HepG2 (cell line): Measurements from ENCODE around the gene TMEM106B. TPM values are rescaled to one million over a fixed set of nuclear protein-coding genes. Genes with fewer than 3 reads are reported as not detected.

Experiments
- ATAC-seq: fragments of 200-7000 bp; cut with Tn5 transposase; 3 replicates; pipeline ENCODE4 v1.9.1; 2020; ENCODE audit warnings: mild to moderate bottlenecking, moderate library complexity
- BruUV-seq: library from RNA; stranded (reverse); fragments of 400-500 nt; replicated peaks from 2 replicates; lab custom pipeline; 2021; lab: Mats Ljungman, UMichigan
- CTCF ChIA-PET: fragments of 300-600 bp; formaldehyde crosslinking; extraction: SDS; loops from one replicate; lab custom pipeline; 2021; ENCODE audit warnings: low total read pairs, inconsistent platforms, low intra/inter-chr PET ratio; lab: Yijun Ruan, JAX
- POLR2A ChIA-PET: fragments of 350-600 bp; sonication (Branson Sonifier 250); formaldehyde crosslinking; loops from one replicate; lab custom pipeline; 2020; ENCODE audit warnings: antibody characterized with exemption, inconsistent platforms; lab: Yijun Ruan, JAX
- DNase-seq: peaks from one replicate; pipeline ENCODE4 v3.0.0-alpha.2; 2015; ENCODE audit warnings: low spot score
- FAIRE-seq: peaks from 3 replicates; lab custom pipeline; 2011; peaks lifted over from hg19 to GRCh38; lab: Jason Lieb, UNC
- H2AFZ ChIP-seq: one replicate; pipeline ENCODE4 v1.6.1; 2011; ENCODE audit warnings: low read length, inconsistent platforms
- H3K27ac ChIP-seq: fragments of 300-600 bp; 3 replicates; pipeline ENCODE4 v1.8.0; 2011; ENCODE audit warnings: mixed run types, mild to moderate bottlenecking, mixed read lengths, low read length, inconsistent platforms; ENCODE audit not compliant: insufficient read depth; ENCODE audit errors: extremely low read length
- H3K27me3 ChIP-seq, 2 experiments: fragments of 200-600 bp in 1 of 2; 2 replicates in 1 of 2; 3 replicates in 1 of 2; pipeline versions ENCODE4 v1.6.0 to v1.8.0; 2011; ENCODE audit warnings: low read length in 2 of 2, mild to moderate bottlenecking in 2 of 2, moderate library complexity in 2 of 2, inconsistent platforms in 1 of 2; ENCODE audit not compliant: insufficient read depth in 2 of 2, control insufficient read depth in 1 of 2
- H3K36me3 ChIP-seq, 2 experiments: fragments of 200-600 bp in 1 of 2; replicated peaks in 1 of 2; 2 replicates in 1 of 2; 3 replicates in 1 of 2; pipeline versions ENCODE4 v1.5.1 to v1.8.0; 2011; ENCODE audit warnings: low read length in 2 of 2, inconsistent platforms in 1 of 2; ENCODE audit not compliant: insufficient read depth in 2 of 2, control insufficient read depth in 1 of 2
- H3K4me1 ChIP-seq: 2 replicates; pipeline ENCODE4 v1.5.1; 2012; ENCODE audit warnings: low read length, inconsistent platforms; ENCODE audit not compliant: insufficient read depth
- H3K4me2 ChIP-seq: 2 replicates; pipeline ENCODE4 v1.6.0; 2011; ENCODE audit warnings: low read depth, low read length, inconsistent platforms
- H3K4me3 ChIP-seq, 3 experiments: fragments of 200-600 bp in 1 of 3; sonication (generic), shearing (Covaris generic) in 1 of 3; replicated peaks in 1 of 3; 2 replicates each; pipeline ENCODE4 v1.5.1; 2011 to 2016; ENCODE audit warnings: low read length in 3 of 3, inconsistent platforms in 2 of 3, low read depth in 2 of 3, mild to moderate bottlenecking in 2 of 3, control low read depth in 1 of 3, mixed read lengths in 1 of 3; ENCODE audit not compliant: insufficient read depth in 1 of 3
- H3K79me2 ChIP-seq: one replicate; pipeline ENCODE4 v1.6.1; 2011; ENCODE audit warnings: low read length, inconsistent platforms; ENCODE audit not compliant: insufficient read depth
- H3K9ac ChIP-seq: 2 replicates; pipeline ENCODE4 v1.6.0; 2011; ENCODE audit warnings: mild to moderate bottlenecking, low read depth, low read length, inconsistent platforms; ENCODE audit not compliant: insufficient read depth
- H3K9me3 ChIP-seq: 2 replicates; pipeline ENCODE4 v1.5.1; 2012; ENCODE audit warnings: mild to moderate bottlenecking, low read length
- H4K20me1 ChIP-seq: 2 replicates; pipeline ENCODE4 v1.6.0; 2011; ENCODE audit warnings: inconsistent platforms, mild to moderate bottlenecking, low read length, moderate library complexity; ENCODE audit not compliant: insufficient read depth
- AHR ChIP-seq: IDR thresholded peaks from 2 replicates; pipeline ENCODE4 v1.6.1; 2018; ENCODE audit warnings: missing genetic modification reagents, missing compliant biosample characterization
- AKAP8 ChIP-seq: sonication (generic); formaldehyde crosslinking; IDR thresholded peaks from 2 replicates; pipeline ENCODE4 v1.5.1; 2020; ENCODE audit warnings: mild to moderate bottlenecking, missing genetic modification reagents
- BCL6 ChIP-seq: IDR thresholded peaks from 2 replicates; pipeline ENCODE4 v1.6.1; 2016; ENCODE audit warnings: missing genetic modification reagents, missing compliant biosample characterization
- CREB1 ChIP-seq, 2 experiments: fragments of 450-650 bp in 1 of 2; IDR thresholded peaks; 2 replicates each; pipeline ENCODE4 v1.6.1; 2016 to 2017; ENCODE audit warnings: control low read depth in 1 of 2, mild to moderate bottlenecking in 1 of 2, missing compliant biosample characterization in 1 of 2, missing genetic modification characterization in 1 of 2
- FOSL1 ChIP-seq: sonication (generic); formaldehyde crosslinking; IDR thresholded peaks from 2 replicates; pipeline ENCODE4 v1.9.0; 2021; ENCODE audit warnings: missing genetic modification reagents, borderline replicate concordance
- HOXA3 ChIP-seq: sonication (generic); formaldehyde crosslinking; IDR thresholded peaks from 2 replicates; pipeline ENCODE4 v1.5.0; 2020; ENCODE audit warnings: missing genetic modification reagents
- KDM5A ChIP-seq: fragments of 200-600 bp; sonication (generic); IDR thresholded peaks from 2 replicates; pipeline ENCODE4 v1.7.0; 2018; ENCODE audit warnings: antibody characterized with exemption, mild to moderate bottlenecking, low read length, borderline replicate concordance
- MEF2D ChIP-seq: sonication (generic); formaldehyde crosslinking; IDR thresholded peaks from 2 replicates; pipeline ENCODE4 v1.5.1; 2020; ENCODE audit warnings: mild to moderate bottlenecking, missing genetic modification reagents
- MYNN ChIP-seq: sonication (generic); formaldehyde crosslinking; IDR thresholded peaks from 2 replicates; pipeline ENCODE4 v1.4.0; 2020; ENCODE audit warnings: mild to moderate bottlenecking, low read depth, missing genetic modification reagents
- NFRKB ChIP-seq: fragments of 450-650 bp; IDR thresholded peaks from 2 replicates; pipeline ENCODE4 v1.6.1; 2017
- PCBP1 ChIP-seq: fragments of 200-400 bp; formaldehyde crosslinking; IDR thresholded peaks from 2 replicates; pipeline ENCODE4 v1.6.1; 2017; ENCODE audit warnings: mild to moderate bottlenecking, low read depth, low read length, borderline replicate concordance
- PHF8 ChIP-seq: sonication (generic); formaldehyde crosslinking; IDR thresholded peaks from 2 replicates; pipeline ENCODE4 v1.5.0; 2020; ENCODE audit warnings: missing genetic modification reagents
- RFX5 ChIP-seq: IDR thresholded peaks from 2 replicates; pipeline ENCODE4 v1.6.1; 2011; ENCODE audit warnings: low read depth, low read length, improper control_type of control experiment
- SRF ChIP-seq: IDR thresholded peaks from 2 replicates; pipeline ENCODE4 v1.6.1; 2011; ENCODE audit warnings: mild to moderate bottlenecking, low read depth, low read length, moderate library complexity
- TCF7 ChIP-seq: sonication (generic); IDR thresholded peaks from 2 replicates; pipeline ENCODE4 v1.6.1; 2016; ENCODE audit warnings: antibody characterized with exemption, low read depth
- ZNF589 ChIP-seq: sonication (generic); formaldehyde crosslinking; conservative IDR thresholded peaks from 2 replicates; pipeline ENCODE4 v1.8.0; 2022; ENCODE audit warnings: mild to moderate bottlenecking, moderate library complexity, missing genetic modification reagents
- ZNF878 ChIP-seq: sonication (generic); formaldehyde crosslinking; IDR thresholded peaks from 2 replicates; pipeline ENCODE4 v1.8.1; 2023; ENCODE audit warnings: mild to moderate bottlenecking, missing genetic modification reagents, moderate library complexity
- ZSCAN9 ChIP-seq: IDR thresholded peaks from 2 replicates; pipeline ENCODE4 v1.6.1; 2016; ENCODE audit warnings: borderline replicate concordance
- WGBS: methylation state at CpG from one replicate; pipeline ENCODE4 v1.1.6; 2017; ENCODE audit warnings: low lambda C conversion rate; 5-methylcytosine and 5-hydroxymethylcytosine counted together
- in situ Hi-C: cut with HindIII; loops from 2 replicates; pipeline ENCODE4 v1.10.0; 2017; ENCODE audit warnings: low pct_unique_long_range_greater_than_20kb; ENCODE audit not compliant: extremely low pct_ligation_motif_present
- intact Hi-C: fragments of 100-400 bp; cut with micrococcal nuclease; formaldehyde crosslinking; loops from one replicate; pipeline ENCODE4 v1.10.0; 2022; ENCODE audit not compliant: unreplicated experiment
- polyA plus RNA-seq, 8 experiments: library from polyadenylated mRNA; depleted of rRNA in 3 of 8; stranded (reverse) in 7 of 8; unstranded in 1 of 8; fragments of >200 nt; fragmentation: Illumina TruSeq in 4 of 8; extraction: Trizol in 4 of 8; gene quantifications; 2 replicates each; pipeline versions ENCODE4 v1.2.1 to v1.2.3, GENCODE V29; 2011 to 2016; ENCODE audit warnings: low read depth in 4 of 8, missing spikeins in 1 of 8, mixed read lengths in 1 of 8; ENCODE audit not compliant: insufficient read depth in 1 of 8
- total RNA-seq, 5 experiments: library from RNA; depleted of rRNA; stranded (reverse); fragments of >200 nt; fragmentation: Illumina TruSeq; extraction: Trizol; gene quantifications; 2 replicates each; pipeline ENCODE4 v1.2.3, GENCODE V29; 2016; ENCODE audit warnings: low read depth in 1 of 5
- TF ChIP-seq, protein P1 (sequence below): sonication (generic); formaldehyde crosslinking; IDR thresholded peaks from 2 replicates; pipeline ENCODE4 v1.5.0; 2020; ENCODE audit warnings: missing genetic modification reagents
- TF ChIP-seq, protein P2 (sequence below): sonication (generic); formaldehyde crosslinking; IDR thresholded peaks from 2 replicates; pipeline ENCODE4 v1.8.1; 2023; ENCODE audit warnings: mild to moderate bottlenecking, missing genetic modification reagents
- TF ChIP-seq, protein P3 (sequence below): sonication (generic); formaldehyde crosslinking; IDR thresholded peaks from 2 replicates; pipeline ENCODE4 v1.8.1; 2023; ENCODE audit warnings: mild to moderate bottlenecking, missing genetic modification reagents

TMEM106B gene
- total and polyA plus RNA-seq, 2 of the 13 experiments (the other 11 are each of a cell fraction or from before 2014, with no cell fraction given), result 16.8 to 25.1 TPM

DNA sequence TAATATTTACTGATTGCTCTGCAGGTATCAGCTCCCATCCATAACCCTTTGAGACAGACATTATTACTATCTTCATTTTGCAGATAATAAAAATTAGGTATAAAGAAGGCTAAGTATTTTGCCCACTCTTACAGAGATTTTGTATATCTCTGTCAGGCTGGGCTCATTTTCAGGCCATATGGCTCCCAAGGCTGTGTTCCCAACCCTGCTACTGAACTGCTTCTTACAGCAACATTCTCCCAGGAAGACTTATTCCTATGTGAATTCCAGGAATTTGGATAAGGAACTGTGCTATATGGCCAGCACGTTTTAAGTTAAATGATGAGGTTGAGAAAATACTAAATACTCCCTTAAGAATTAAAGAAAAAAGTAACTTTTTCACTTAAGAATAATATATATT, 1.9 kb upstream of the TMEM106B start (continued):
- TF ChIP-seq, protein P1, sequence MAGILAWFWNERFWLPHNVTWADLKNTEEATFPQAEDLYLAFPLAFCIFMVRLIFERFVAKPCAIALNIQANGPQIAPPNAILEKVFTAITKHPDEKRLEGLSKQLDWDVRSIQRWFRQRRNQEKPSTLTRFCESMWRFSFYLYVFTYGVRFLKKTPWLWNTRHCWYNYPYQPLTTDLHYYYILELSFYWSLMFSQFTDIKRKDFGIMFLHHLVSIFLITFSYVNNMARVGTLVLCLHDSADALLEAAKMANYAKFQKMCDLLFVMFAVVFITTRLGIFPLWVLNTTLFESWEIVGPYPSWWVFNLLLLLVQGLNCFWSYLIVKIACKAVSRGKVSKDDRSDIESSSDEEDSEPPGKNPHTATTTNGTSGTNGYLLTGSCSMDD (CRISPR knock-in tag), result no peak
- TF ChIP-seq SRF (no peak), BCL6 (CRISPR knock-in tag) (no peak), PCBP1 (no peak), ZNF878 (no peak)

DNA sequence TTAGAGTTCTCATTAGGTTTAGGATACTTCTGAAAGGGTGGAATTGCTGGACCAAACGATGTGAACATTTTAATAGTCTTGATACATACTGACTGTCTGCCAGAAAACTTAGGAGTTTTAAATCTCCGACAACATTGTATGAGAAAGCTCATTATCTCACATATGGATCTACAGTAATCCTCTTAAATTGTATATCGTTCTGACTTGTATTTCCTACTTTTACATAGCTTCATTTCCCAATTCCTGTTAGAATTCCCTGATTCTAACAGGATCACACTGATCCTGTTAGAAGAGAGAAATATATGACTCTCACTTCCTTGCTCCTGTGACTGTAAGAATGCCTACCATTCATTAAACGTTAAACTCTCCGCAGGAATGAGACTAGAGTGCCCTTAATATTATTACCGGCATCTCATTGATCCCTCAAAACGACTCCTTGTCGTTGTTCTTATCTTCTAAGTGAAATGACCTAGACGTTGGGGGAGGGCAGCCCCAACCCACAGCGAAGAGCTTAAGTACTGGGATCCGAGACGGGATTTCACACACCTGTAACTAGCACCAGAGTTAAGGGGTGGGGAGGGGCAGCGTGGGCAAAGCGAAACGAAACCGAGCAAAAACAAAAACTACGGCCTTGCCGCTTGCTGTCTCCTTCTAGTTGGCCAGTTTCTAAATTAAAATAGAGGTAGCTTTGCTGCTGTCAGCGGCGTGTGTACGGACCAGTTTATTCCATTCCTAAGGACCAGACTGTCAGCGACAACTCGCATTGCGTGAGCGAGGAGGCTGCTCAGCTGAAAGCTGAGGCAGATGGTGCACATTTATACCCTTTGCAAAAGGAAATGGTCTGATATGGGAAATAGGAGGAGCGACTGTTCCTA, 678 bp upstream of the TMEM106B start:
- peak overlapping the region; percentile 88 for H3K4me2 ChIP-seq
- 2% methylated on average over 26 of the region's 26 CpGs for WGBS
- peak; percentile 0 for DNase-seq
- TSS peak; percentile 96 for BruUV-seq
- FAIRE-seq, result no peak
- peak overlapping the region; percentile 62 to 77 (median 66) for H3K4me3 ChIP-seq
- H2AFZ ChIP-seq, result peak overlapping the region; percentile 93
- H4K20me1 ChIP-seq, result no peaks in the 10 kb centered on the region
- H3K4me1 ChIP-seq, result peaks cover 24% of the 10 kb centered on the region
- CTCF ChIA-PET, result no interaction called here
- peak overlapping the region; percentile 97 for H3K27ac ChIP-seq
- H3K79me2 ChIP-seq, result no peaks in the 10 kb centered on the region
- intact Hi-C loops, result loop anchor here (1.0 to 5.0 kb wide), 4 partner anchors 11 to 57 kb away; no protein-coding TSS in a partner anchor
- H3K36me3 ChIP-seq, result no peaks in the 10 kb centered on the region; a peak in 1 of 5 replicates
- H3K9ac ChIP-seq, result peak overlapping the region; percentile 74
- POLR2A ChIA-PET, result interaction anchor here (0.7 to 2.5 kb wide), 9 partner anchors 9 to 477 kb away, joined by 3 to 29 read pairs (median 3); partner anchors contain the start of gene ARL4A
- in situ Hi-C loops, result no loop called here
- peak; percentile 54 for ATAC-seq
- H3K9me3 ChIP-seq, result no peaks in the 10 kb centered on the region
- H3K27me3 ChIP-seq, result no peaks in the 10 kb centered on the region; a peak in 1 of 5 replicates
- 0 out of 2 replicates have a peak, but pooled peaks have one; percentile 36 for TF ChIP-seq MYNN (CRISPR knock-in tag)
- TF ChIP-seq TCF7, result no peak
- TF ChIP-seq CREB1 (IDR thresholded peaks at IDR 0.05), result no peak
- 0 out of 2 replicates have a peak, but pooled peaks have one; percentile 71 for TF ChIP-seq CREB1 (CRISPR knock-in tag; IDR thresholded peaks at IDR 0.05)
- TF ChIP-seq, protein P2, sequence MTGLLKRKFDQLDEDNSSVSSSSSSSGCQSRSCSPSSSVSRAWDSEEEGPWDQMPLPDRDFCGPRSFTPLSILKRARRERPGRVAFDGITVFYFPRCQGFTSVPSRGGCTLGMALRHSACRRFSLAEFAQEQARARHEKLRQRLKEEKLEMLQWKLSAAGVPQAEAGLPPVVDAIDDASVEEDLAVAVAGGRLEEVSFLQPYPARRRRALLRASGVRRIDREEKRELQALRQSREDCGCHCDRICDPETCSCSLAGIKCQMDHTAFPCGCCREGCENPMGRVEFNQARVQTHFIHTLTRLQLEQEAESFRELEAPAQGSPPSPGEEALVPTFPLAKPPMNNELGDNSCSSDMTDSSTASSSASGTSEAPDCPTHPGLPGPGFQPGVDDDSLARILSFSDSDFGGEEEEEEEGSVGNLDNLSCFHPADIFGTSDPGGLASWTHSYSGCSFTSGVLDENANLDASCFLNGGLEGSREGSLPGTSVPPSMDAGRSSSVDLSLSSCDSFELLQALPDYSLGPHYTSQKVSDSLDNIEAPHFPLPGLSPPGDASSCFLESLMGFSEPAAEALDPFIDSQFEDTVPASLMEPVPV (CRISPR knock-in tag), result no peak
- 0 out of 2 replicates have a peak, but pooled peaks have one; percentile 18 for TF ChIP-seq ZNF589 (CRISPR knock-in tag)
- no peak for TF ChIP-seq AKAP8
- TF ChIP-seq NFRKB, result no peak
- TF ChIP-seq, protein P3, sequence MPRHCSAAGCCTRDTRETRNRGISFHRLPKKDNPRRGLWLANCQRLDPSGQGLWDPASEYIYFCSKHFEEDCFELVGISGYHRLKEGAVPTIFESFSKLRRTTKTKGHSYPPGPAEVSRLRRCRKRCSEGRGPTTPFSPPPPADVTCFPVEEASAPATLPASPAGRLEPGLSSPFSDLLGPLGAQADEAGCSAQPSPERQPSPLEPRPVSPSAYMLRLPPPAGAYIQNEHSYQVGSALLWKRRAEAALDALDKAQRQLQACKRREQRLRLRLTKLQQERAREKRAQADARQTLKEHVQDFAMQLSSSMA (CRISPR knock-in tag), result peak; percentile 1; the same call in 1 of the 2 replicates
- peak; percentile 10; the same call in 1 of the 2 replicates for TF ChIP-seq KDM5A
- no peak for TF ChIP-seq FOSL1 (CRISPR knock-in tag)
- TF ChIP-seq HOXA3 (CRISPR knock-in tag), result no peak
- TF ChIP-seq AHR (CRISPR knock-in tag), result peak; percentile 2; the same call in 1 of the 2 replicates
- TF ChIP-seq MEF2D (CRISPR knock-in tag), result no peak
- TF ChIP-seq RFX5, result no peak
- TF ChIP-seq ZSCAN9 (CRISPR knock-in tag), result no peak
- no peak for TF ChIP-seq PHF8 (CRISPR knock-in tag)
